Spinal cord (tissue), 10 donors: Measurements from ENCODE around the gene IL22RA1. TPM values are rescaled to one million over a fixed set of nuclear protein-coding genes. Genes with fewer than 3 reads are reported as not detected.
A peak's percentile ranks its signal among the peaks of the same experiment; 100 is the strongest.

Source experiments
- DNase-seq, 6 donors: peaks; one replicate each; pipeline versions ENCODE4 v3.0.0 to v3.0.0-alpha.2; 2013 to 2015; ENCODE audit warnings: low spot score in 6 of 6, low read depth in 4 of 6
- H3K27ac ChIP-seq: one replicate; pipeline ENCODE4 v1.5.1; 2013; ENCODE audit warnings: low read depth, low read length, control low read depth
- H3K27me3 ChIP-seq: one replicate; pipeline ENCODE4 v1.6.1; 2013; ENCODE audit warnings: low read length; ENCODE audit not compliant: control insufficient read depth, insufficient read depth
- H3K36me3 ChIP-seq: one replicate; pipeline ENCODE4 v1.6.1; 2013; ENCODE audit warnings: low read length; ENCODE audit not compliant: control insufficient read depth, insufficient read depth
- H3K4me1 ChIP-seq: one replicate; pipeline ENCODE4 v1.6.1; 2013; ENCODE audit warnings: low read length; ENCODE audit not compliant: control insufficient read depth, insufficient read depth
- H3K4me3 ChIP-seq: one replicate; pipeline ENCODE4 v1.5.1; 2013; ENCODE audit warnings: low read depth, low read length, control low read depth
- H3K9me3 ChIP-seq: one replicate; pipeline ENCODE4 v1.6.1; 2013; ENCODE audit warnings: low read length; ENCODE audit not compliant: control insufficient read depth, insufficient read depth
- WGBS: methylation state at CpG from one replicate; pipeline ENCODE4 v1.1.5; 2013; ENCODE audit warnings: missing lambda C conversion rate; ENCODE audit not compliant: insufficient coverage; 5-methylcytosine and 5-hydroxymethylcytosine counted together
- polyA plus RNA-seq, 2 donors: library from polyadenylated mRNA; unstranded; fragments of 120-200 nt; gene quantifications; one replicate each; pipeline ENCODE4 v1.2.1, GENCODE V29; 2013; ENCODE audit not compliant: insufficient read length in 2 of 2
- total RNA-seq, 2 donors: library from RNA; depleted of rRNA in 1 of 2; stranded (reverse); fragments of 120-200 nt in 1 of 2; fragments of >200 nt in 1 of 2; gene quantifications; one replicate each; pipeline versions ENCODE4 v1.2.3 to v1.2.4, GENCODE V29; 2013 to 2014
- donor health status: healthy.

Gene IL22RA1
- total and polyA plus RNA-seq, 4 donors: 0.06 to 0.10 TPM; not detected in 2

DNA sequence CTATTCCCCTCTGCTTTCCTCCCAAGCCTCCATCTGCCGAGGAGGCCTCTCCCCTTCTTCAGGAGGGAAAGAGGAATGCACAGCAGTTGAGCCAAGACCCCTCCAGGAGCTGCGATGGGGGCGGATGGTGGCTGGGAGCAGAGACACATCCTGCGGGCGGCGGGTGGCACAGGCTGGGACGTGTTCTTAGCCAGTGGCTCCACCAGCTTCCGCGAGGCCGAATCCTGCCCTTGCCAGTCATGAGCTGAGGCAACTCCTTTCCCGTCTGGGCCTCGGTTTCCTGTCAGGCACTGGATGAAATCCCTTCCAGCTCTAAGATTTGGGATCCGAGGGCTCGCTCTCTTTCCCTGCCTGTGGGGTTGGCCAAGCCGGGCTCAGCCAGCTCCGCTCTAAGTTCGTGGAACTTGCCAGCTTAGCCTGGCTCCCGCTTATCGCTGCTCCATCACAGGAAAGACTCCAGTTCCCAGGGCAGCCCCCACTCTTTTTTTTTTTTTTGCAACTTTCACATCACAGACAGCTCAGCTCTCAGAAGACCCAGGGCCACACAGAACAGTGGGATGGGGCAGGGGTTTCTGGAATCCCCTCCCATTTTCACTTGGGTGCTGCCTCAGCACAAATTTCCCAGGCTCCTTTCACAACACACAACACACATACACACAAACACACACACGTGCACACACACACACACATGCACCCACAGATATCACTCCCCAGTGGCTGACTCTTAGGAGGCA, 31.5 kb downstream of the IL22RA1 start:
- no peak overlapping the region for H3K27ac ChIP-seq
- H3K4me1 ChIP-seq: peaks cover 31% of the 10 kb centered on the region
- H3K36me3 ChIP-seq: no peaks in the 10 kb centered on the region
- H3K9me3 ChIP-seq: no peaks in the 10 kb centered on the region
- DNase-seq: no peak
- no peak overlapping the region for H3K4me3 ChIP-seq
- peaks cover 10% of the 10 kb centered on the region for H3K27me3 ChIP-seq
- 82% methylated on average over 15 of the region's 20 CpGs for WGBS

DNA sequence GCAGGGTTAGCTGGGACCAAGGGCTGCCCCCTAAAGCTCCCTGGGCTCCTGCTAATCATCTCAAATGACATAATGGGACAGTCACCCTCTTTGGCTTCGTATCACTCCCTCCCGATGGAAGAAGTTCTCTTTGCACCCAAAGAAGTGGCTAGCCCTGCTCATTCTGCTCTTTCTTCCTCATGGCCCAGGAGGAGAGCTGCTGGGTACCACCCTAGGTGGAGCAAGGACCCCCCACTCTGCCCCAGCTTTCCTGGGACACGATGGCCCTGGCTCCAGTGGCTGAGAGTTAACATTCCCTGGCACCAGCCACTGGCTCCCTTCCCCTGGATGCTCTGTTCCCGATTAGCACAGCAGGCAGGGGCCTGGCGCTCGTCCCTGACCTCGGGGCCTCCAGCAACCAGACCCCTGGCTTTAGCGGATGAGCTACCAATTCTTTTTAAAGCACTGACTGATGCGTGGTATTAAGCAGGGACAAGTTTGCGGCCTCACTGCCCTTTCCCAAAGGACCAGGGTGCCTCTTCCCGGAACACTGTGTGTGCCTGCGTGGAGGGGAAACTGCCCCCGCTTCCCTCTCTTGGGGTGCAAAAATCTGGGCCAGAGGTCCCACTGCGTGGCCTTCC, 32.2 kb downstream of the IL22RA1 start:
- no peaks in the 10 kb centered on the region for H3K36me3 ChIP-seq
- peaks cover 10% of the 10 kb centered on the region for H3K27me3 ChIP-seq
- no peak overlapping the region for H3K4me3 ChIP-seq
- peaks cover 31% of the 10 kb centered on the region for H3K4me1 ChIP-seq
- no peaks in the 10 kb centered on the region for H3K9me3 ChIP-seq
- WGBS: 42% methylated on average over 9 of the region's 14 CpGs
- peak in 1 of 6 donors; percentile 34 for DNase-seq
- no peak overlapping the region for H3K27ac ChIP-seq

DNA sequence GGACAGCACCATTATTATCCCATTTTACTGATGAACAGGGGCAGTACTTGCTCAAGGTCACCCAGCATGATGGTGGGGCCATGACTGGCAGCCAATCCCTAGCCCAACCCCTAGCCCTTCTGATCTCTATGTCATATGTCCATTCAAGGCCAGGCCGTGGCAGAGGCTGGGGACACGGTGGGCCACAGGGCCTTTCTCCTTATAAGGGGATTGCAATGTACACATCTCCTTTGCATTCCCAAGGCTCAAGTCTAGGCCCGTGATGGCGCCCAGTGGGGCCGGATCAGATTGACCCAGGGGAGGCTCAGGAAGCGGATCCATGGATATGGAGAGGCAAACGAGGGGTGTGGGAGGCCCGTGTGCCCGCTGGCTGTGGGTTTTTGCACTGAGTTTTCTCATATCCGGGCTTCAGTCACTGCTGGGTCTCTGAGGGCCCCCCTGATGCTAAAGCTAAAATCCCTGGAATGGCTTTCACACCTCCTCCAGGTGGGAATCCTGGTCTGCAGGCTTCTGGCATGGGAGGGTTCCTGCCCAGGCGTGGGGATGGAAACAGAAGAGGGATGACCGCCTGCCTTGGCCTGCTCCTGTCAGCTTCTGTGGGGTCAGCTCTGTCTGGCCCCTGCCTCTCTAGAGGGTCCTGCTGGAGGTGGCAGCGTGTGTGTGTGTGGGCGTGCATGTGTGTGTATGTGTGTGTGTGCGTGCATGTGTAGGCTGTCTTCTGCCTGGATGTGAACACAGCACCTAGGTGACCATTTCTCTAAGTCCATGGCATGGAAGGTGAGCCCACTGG, 33.1 kb downstream of the IL22RA1 start:
- Histone ChIP-seq H3K4me1 (peaks cover 31% of the 10 kb centered on the region), H3K4me3 (no peak overlapping the region), H3K36me3 (no peaks in the 10 kb centered on the region), H3K9me3 (no peaks in the 10 kb centered on the region), H3K27me3 (peaks cover 10% of the 10 kb centered on the region), H3K27ac (no peak overlapping the region)
- WGBS: 83% methylated on average over 15 of the region's 15 CpGs
- no peak for DNase-seq

DNA sequence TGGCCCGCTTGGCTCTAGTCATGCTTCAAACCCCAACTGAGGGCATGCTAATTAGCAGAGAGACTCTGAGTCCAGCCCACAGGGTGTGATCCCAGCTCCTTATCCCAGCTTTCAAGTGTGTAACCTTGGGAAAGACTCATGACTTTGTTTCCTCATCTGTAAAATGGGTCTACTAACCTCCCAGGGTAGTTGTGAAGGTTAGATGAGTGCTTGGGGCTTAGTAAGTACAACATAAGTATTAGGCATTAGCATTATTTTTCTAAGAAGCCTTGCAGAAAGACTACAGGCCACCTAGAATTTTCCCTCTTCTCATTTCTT, 33.8 kb downstream of the IL22RA1 start:
- H3K36me3 ChIP-seq: no peaks in the 10 kb centered on the region
- H3K4me1 ChIP-seq: peaks cover 31% of the 10 kb centered on the region
- H3K9me3 ChIP-seq: no peaks in the 10 kb centered on the region
- no peak overlapping the region for H3K4me3 ChIP-seq
- DNase-seq: no peak
- peaks cover 10% of the 10 kb centered on the region for H3K27me3 ChIP-seq
- H3K27ac ChIP-seq: no peak overlapping the region
- WGBS: 100% methylated on average over 1 of the region's 1 CpG

DNA sequence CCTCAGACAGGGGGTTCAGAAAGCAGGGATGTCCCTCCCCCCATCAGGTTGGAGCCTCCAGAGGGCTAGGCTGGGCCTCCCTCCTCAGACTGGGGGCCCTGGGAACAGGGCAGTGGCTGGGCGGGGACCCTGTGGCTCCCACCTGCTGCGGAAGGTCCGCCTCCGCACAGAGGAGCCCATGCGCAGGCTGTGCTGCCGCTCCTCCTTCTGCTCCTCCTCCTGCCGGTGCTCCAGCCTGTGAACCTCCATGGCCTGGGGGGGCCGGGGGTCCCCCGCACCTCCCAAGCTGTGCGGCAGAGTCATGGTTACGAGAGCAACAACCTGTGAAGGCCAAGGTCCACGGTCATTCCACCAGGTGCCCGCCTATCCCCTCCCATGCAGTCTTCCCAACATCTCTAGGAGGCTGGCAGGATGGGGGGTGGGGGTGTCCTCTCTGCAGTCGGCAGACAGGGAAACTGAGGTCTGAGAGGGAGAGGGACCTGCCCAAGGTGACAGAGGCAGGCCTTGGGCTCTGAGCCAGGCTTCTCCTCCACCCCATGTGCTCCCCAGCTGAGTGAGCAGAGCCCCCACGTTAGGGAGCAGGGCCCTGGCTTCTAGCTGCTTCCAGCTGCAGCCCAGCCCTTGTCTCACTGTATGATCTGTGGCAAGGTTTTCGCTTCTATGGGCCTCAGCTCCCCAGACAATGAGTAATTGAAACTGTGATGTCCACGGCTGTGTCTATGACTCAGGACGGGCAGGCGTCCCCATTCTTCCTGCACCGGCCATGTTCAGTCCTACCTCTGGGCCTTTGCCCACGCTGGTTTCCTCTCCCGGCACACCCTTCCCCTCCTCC, 34.4 kb downstream of the IL22RA1 start:
- H3K27ac ChIP-seq: no peak overlapping the region
- no peaks in the 10 kb centered on the region for H3K9me3 ChIP-seq
- H3K36me3 ChIP-seq: no peaks in the 10 kb centered on the region
- peaks cover 31% of the 10 kb centered on the region for H3K4me1 ChIP-seq
- no peak overlapping the region for H3K4me3 ChIP-seq
- peaks cover 8% of the 10 kb centered on the region for H3K27me3 ChIP-seq
- no peak for DNase-seq
- WGBS: 83% methylated on average over 20 of the region's 22 CpGs

DNA sequence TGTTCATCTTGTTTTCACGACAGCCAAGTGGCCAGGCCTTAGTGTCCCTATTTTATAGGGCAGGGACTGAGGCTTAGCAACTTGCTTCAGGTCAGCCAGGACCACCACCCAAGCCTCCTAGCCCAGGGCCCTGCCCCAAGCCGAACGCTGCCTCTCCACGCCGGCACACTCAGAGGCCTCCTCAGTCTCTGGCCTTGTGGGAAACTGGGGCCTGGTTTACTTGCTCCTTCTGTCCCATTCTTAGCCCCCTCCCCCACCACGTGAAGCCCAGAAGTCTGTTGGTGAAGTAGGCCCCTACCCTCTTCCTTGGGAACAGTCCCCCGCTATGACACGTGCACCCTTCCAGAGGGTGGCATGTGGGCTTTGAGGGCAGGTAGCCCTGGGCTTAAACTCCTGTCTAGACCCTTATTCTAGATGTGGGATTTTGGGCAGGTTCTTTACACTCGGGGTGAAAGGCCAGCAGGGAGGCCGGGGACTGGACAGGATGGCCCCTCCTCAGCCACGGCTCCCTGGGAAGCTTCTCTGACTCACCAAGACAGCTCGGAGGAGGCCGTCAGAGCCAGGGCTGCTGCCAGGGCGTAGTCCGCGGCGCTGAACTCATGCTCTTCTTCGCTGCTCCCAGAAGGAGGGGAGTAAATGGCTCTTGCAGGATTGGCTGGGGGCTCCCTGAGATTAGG, 35.3 kb downstream of the IL22RA1 start:
- Histone ChIP-seq H3K27ac (no peak overlapping the region), H3K4me3 (no peak overlapping the region), H3K9me3 (no peaks in the 10 kb centered on the region), H3K27me3 (peaks cover 6% of the 10 kb centered on the region), H3K36me3 (no peaks in the 10 kb centered on the region), H3K4me1 (peaks cover 35% of the 10 kb centered on the region)
- 83% methylated on average over 8 of the region's 18 CpGs for WGBS
- DNase-seq: no peak

- no peaks in the 10 kb centered on the region for H3K36me3 ChIP-seq
- no peaks in the 10 kb centered on the region for H3K27me3 ChIP-seq
- DNase-seq: no peak
- 91% methylated on average over 19 of the region's 19 CpGs for WGBS
- H3K4me1 ChIP-seq: peaks cover 14% of the 10 kb centered on the region
- no peak overlapping the region for H3K27ac ChIP-seq
- no peaks in the 10 kb centered on the region for H3K9me3 ChIP-seq
- H3K4me3 ChIP-seq: no peak overlapping the region
These were observed 37.4 kb downstream of the IL22RA1 start for GRCh38 chr1:24105368-24106160.

GRCh38 chr1:24104854-24105253, 38.1 kb downstream of the IL22RA1 start:
- Histone ChIP-seq H3K9me3 (no peaks in the 10 kb centered on the region), H3K36me3 (no peaks in the 10 kb centered on the region), H3K4me1 (peaks cover 13% of the 10 kb centered on the region), H3K4me3 (no peak overlapping the region), H3K27ac (no peak overlapping the region), H3K27me3 (no peaks in the 10 kb centered on the region)
- DNase-seq: no peak
- WGBS: 89% methylated on average over 5 of the region's 7 CpGs
